Mammary epithelial cell (primary cell): ENCODE data around the gene PSD2.

Experiments used
- CTCF ChIP-seq, 2 donors: IDR thresholded peaks in 1 of 2; conservative IDR thresholded peaks in 1 of 2; 2 replicates each; pipeline ENCODE4 v1.5.1; 2011 to 2012; ENCODE audit warnings: inconsistent platforms in 2 of 2, low read length in 2 of 2, mild to moderate bottlenecking in 2 of 2, control low read depth in 1 of 2, low read depth in 1 of 2; ENCODE audit not compliant: insufficient read depth in 1 of 2; ENCODE audit errors: extremely low read depth in 1 of 2
- EZH2 ChIP-seq: IDR thresholded peaks from 2 replicates; pipeline ENCODE4 v1.6.1; 2012; ENCODE audit warnings: low read length, inconsistent platforms, borderline replicate concordance

DNA sequence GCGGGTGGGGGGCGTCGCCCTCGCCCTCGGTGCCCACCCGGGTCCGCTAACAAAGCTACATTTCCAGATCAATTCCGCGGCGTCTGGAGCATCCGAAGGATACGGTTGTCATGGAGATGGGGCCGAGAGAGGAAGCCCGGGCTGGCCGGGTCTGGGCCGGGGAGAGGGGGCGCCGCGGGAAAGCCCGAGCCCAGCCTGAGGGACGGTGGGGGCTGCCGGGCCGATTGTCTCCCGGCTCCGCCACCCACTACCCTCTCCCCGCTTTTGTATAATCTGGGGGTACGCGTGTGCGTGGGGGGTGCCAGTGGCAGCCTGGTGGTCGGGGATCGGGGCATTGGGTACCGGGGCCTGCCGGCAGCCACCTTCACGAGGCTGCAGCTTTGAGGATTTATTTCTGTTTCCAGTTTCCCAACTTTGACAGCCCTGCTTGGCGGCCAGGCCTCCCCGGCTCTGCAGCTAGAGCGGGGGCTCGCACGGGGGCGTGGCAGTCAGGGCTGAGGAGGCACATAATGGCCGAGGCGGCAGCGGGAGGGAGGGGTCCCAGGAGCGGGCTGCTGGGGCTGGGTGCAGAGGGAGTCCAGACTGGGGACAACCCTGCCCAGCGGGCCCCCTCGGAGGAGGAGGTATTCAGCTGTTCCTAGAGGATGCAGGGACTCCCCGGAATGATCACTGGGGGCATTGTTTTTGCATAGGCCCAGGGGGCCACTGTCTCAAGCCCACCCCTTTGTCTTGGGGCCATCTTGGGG, 626 bp downstream of the PSD2 start:
- TF ChIP-seq CTCF (conservative IDR thresholded peaks at IDR 0.05 in 1 of 2, IDR thresholded peaks at IDR 0.05 in 1 of 2; ENCODE audit: extremely low read depth in 1 of 2, insufficient read depth in 1 of 2, low read depth in 1 of 2, low read length in 2 of 2) (no peak), EZH2 (peak; percentile 74)
